HG02943 (cell line): ENCODE results near the gene ZNF688.
A peak's percentile ranks its signal among the peaks of the same experiment; 100 is the strongest.
"Not testable (repeated sequence)": the region's sequence is repeated elsewhere in the genome, so short reads cannot be mapped to it uniquely, and the experiment has no call there.

Source experiments
- ATAC-seq: cut with Tn5 transposase; IDR thresholded peaks from one replicate; pipeline ENCODE4 v1.9.1; 2021; ENCODE audit warnings: mild to moderate bottlenecking, low read depth, moderate library complexity; ENCODE audit not compliant: unreplicated experiment

The ZNF688 gene

GRCh38 chr16:30571445-30572322 is at the start of gene ZNF688:
Gene ZNF688, minus strand, starts transcription at chr16:30571714. Its CDS starts 85 bp downstream, at chr16:30571629.
- ATAC-seq: peak; percentile 70

GRCh38 chr16:30620169-30620568 is 48.7 kb upstream of the ZNF688 start:
- ATAC-seq: no peak

DNA sequence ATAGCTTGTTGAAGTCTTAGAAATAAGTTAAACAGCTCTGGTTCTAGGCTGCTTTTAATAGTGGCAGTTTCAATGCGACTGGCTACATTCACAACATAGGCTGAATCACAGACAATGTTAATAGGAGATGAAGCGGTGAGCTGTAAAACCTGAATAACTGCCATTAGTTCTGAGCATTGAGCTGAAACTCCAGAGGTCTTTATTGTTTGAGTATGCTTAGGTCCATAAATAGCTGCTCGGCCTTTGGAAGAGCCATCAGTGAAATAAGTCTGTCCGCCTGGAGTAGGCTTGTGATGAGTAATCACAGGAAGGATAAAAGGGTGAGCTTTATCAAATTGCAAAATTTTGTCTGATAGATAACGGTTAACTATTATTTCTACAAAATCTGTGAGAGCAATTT is 48.1 kb upstream of the ZNF688 start:
- ATAC-seq: no peak

GRCh38 chr16:30619202-30619601 is 47.7 kb upstream of the ZNF688 start:
- no peak for ATAC-seq

DNA sequence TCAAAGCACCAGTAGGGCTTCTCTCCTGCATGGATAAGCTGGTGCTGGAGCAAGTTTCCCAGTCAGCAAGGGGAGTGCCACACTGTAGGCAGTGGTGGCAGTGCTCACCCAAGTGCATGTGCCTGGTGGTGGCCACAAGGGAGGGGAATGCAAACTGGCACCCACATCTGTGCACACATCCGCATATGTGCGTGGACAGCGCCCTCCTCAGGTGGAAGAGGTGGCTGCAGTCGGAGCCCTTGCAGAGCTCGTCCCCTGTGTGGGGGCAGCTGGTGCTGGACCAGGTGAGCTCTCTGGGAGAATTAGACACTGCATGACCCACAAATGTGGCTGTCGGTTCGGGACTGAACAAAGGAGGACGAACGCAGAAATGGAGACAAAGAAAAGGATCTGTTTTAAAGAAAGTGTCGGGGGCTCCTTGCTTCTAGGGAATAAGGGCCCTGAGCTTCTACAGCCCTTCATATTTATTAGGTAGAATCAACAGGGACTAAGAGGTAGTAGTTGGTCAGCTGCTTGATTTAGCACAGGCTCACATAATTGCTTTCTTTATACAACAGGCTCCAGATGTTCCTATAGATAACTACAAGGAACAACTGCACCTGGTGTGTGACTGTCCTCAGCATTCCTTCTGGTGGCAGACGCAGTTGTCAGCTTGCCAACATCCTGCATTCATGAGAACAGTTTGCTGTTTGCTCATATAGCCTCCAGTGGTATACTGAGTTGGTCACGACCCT is 44.0 kb upstream of the ZNF688 start:
- ATAC-seq: no peak

DNA sequence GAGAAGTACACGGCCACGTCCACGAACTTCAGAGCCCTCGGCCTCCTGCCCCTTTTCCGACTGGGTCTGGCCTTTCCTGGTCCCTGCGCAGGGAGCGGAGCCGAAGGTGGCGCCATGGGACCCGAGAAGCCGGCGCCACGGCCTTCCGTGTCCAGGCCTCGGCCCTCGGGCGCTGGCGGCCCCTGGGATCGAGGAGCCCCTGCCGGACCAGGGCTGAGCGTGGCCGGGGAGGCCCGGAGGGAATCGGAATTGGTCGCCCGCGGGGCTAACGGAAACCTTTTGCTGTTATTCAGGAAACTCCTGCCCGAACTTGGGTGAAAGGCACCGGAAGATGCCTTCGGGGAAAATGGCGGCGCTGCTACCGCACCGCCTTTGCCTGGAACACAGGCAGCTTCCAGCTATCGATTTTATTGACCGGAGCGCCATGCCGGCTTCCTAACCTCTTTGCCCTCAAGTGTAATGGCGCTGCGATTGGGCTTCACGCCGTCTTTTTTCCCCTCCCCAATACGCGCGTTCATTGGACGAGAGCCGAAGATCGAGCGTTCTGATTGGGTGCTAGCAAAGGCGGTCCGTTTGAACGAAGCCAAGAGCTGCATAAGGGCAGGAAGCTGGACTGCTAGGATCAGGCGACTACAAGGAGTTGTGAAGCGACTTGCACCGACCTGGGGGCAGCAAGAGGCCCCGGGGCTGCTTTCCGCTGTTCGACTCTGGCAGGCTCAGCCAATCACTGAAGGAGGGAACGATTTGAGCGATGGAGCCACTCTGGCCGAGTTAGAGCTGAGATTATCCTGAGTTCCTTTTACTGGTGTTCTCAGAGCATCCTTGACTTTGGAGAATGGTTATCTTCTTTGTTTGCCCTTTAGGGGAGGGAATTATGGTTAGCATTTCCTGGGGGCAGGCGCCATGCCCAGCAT is 38.7 kb upstream of the ZNF688 start, which contains the start of gene ZNF689:
Gene ZNF689 (minus strand): TSS at position 464 of the 914 bp plus-strand sequence. CDS start 348 bp downstream, at position 116.
- ATAC-seq: peak; percentile 83

DNA sequence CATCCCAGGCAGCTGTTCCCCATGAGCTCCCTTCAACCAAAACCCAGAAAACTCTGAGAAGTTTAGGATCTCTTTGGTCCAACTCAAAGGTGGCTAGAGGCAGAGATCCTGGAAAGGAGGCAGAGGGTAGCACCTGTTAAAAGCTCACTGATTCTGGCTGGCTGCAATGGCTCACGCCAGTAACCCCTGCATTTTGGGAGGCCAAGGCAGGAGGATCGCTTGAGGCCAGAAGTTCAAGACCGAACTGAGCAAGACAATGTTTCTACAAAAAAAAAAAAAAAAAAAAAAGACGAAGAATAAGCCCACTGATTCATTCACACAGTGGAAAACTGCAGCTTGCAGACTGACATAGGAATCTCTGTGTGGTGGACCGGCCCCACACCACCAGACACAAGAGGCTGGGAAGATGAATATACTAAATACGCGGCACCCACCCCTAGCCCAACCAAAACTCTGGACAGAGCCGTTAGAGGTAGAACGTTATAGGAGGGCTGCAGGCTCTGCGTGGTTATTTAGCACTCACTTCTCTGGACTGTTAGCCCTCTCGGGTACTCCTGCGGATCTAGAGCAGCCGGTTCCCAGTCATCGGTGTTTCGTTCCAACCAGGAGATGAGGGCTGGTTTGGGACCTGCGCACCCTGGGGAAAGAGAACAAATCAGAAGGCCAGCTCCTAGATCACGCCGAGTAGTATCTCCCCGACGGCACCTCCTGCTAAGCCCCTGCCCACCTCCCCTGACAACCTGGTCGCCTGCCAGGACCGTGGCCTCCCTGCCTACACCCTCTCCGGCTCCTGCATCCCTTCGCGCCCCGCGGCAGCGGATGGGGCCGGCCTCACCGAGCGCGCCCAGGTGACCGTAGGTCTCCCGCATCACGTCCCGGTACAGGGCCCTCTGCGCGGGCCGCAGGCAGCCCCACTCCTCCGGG is 37.8 kb upstream of the ZNF688 start:
- ATAC-seq: peak; percentile 30

DNA sequence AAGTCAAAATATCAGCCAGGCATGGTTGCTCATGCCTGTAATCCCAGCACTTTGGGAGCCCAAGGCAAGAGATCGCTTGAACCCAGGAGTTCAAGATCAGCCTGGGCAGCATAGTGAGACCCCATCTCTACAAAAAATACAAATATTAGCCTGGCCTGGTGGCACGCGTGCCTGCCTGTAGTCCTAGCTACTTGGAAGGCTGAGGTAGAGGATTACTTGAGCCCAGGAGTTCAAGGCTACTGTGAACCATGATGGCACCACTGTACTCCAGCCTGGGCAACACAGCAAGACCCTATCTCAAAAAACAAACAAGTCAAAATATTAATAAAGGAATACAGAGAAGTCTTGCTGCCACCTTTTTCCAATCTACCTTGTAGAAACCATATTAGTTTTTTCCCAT is 34.5 kb upstream of the ZNF688 start:
- no peak for ATAC-seq

GRCh38 chr16:30605158-30605557 is 33.6 kb upstream of the ZNF688 start:
- no peak for ATAC-seq

GRCh38 chr16:30604316-30604947 is 32.9 kb upstream of the ZNF688 start:
- no peak for ATAC-seq

- ATAC-seq: no peak
Observed at GRCh38 chr16:30603945-30604315, 32.4 kb upstream of the ZNF688 start.

DNA sequence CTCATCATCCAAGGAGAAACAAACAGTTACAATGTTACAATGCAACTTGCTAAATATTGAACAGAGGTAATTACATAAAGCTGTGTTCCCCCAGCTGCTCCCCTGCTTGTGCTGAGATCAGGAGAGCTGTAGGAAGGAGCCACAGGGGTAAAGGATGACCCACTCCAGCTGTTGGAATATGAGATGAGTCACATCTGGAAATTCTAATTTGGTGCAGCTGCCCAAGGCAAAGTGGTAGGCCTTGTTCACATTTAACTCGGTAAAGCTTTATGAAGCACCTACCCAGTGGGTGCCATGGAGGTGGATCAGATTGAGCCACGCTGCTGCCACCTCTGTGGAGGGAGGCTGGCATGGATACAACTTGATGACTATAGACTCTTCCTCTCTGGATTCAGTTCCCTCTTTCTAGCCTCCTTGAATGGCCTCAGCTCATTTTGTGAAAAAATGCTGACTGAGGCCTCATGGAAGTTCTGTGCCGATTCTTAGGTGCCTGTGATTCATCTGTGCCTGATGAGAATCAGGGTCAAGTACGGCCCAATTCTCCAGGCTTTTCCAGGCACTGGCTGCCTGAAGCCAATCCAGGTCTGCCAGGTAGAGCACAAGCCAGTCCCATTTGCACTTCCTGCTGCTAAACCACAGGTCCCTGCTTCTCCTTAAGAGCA is 31.2 kb upstream of the ZNF688 start:
- no peak for ATAC-seq

DNA sequence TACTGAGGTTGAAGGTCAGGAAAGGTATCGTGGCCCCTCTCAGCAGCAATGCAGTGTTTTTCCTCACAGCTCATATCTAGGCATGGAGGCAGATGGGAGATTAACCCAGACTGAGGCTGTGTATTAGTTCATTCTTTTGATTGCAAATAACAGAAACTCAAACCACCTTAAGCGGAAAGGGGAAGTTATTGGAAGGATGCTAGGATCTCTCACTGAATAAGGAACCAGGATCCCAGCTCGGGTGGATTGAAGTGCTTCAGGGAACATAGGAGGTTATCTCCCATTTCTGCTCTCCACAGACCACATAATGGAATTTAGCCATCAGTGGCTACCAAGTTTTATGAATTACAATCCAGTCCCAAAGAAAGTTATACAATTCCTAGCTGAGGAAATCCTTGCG is 30.5 kb upstream of the ZNF688 start:
- no peak for ATAC-seq

DNA sequence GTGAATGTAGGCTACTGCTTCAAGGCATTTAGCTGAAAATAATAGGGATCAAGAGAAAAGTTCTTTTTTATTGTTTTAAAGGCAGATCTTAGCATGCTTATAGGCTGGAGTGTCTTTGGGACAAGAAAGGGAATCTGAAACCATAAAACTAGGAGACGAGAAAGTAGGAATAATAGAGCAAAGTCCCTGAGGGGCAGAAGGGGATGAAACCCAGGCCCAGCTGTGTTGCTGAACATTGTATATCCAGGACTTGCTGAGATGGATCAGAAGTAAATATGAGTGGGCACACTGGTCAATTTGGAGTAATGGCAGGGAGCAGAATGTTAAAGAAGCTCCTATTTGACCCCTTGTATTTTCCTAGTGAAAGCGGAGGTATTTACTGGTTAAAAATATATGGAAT is 29.4 kb upstream of the ZNF688 start:
- ATAC-seq: no peak

GRCh38 chr16:30600215-30600614 is 28.7 kb upstream of the ZNF688 start:
- no peak for ATAC-seq

DNA sequence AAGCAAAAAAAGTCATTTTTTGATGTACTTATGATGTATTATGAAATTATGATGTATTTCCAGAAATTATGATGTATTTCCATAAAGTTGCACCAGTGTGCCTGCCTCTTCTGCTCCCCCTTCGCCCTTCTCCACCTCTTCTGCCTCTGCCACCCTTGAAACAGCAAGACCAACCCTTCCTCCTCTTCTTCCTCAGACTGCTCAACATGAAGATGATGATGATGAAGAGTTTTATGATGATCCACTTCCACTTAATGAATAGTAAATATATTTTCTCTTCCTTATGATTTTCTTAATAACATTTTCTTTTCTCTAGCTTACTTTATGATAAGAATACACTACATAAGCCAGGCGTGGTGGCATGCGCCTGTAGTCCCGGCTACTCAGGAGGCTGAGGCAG is 21.4 kb upstream of the ZNF688 start:
- ATAC-seq: no peak

GRCh38 chr16:30590869-30591268 is 19.4 kb upstream of the ZNF688 start:
- not testable (repeated sequence) for ATAC-seq

DNA sequence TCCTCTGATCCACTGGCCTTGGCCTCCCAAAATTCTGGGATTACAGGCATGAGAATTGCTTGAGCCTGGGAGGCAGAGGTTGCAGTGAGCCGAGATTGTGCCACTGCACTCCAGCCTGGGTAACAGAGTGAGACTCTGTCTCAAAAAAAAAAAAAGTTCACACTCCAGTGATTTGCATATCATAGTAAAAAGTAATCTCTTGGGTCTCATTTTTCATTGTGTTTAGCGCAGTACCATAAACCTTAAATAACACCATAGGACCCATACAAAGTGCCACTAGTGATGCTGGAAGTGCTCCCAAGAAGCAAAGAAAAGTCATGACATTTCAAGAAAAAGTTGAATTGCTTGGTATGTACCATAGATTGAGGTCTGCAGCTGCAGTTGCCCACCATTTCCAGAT is 18.1 kb upstream of the ZNF688 start:
- not testable (repeated sequence) for ATAC-seq

DNA sequence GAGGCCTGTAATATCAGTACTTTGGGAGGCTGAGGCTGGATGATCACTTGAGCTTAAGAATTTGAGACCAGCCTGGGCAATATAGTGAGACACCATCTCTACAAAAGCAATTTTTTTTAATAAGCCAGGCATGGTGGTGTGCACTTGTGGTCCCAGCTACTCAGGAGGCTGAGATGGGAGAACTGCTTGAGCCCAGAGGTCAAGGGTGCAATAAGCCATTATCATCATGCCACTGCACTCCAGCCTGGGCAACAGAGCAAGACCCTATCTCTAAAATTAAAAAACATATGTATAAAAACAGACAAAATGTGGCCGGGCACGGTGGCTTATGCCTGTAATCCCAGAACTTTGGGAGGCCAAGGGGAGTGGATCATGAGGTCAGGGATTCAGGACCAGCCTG is 17.1 kb upstream of the ZNF688 start:
- ATAC-seq: no peak
